Suprapubic skin (tissue), 4 donors: ENCODE data around the gene HOXB4. TPM values are rescaled to one million over a fixed set of nuclear protein-coding genes. Genes with fewer than 3 reads are reported as not detected.

ENCODE experiments used
- DNase-seq, 2 donors: peaks; one replicate each; pipeline ENCODE4 v3.0.0-alpha.2; 2019; ENCODE audit warnings: low spot score in 2 of 2
- H3K27ac ChIP-seq: fragments of 200-600 bp; sonication (generic); one replicate; pipeline ENCODE4 v1.5.1; 2019
- H3K27me3 ChIP-seq: fragments of 200-600 bp; sonication (generic); one replicate; pipeline ENCODE4 v1.5.1; 2019
- H3K36me3 ChIP-seq: fragments of 200-600 bp; sonication (generic); one replicate; pipeline ENCODE4 v1.5.1; 2019
- H3K4me1 ChIP-seq: fragments of 200-600 bp; sonication (generic); one replicate; pipeline ENCODE4 v1.5.1; 2019
- H3K4me3 ChIP-seq: fragments of 200-600 bp; sonication (generic); one replicate; pipeline ENCODE4 v1.5.1; 2019; ENCODE audit warnings: mild to moderate bottlenecking
- H3K9me3 ChIP-seq: fragments of 200-600 bp; sonication (generic); one replicate; pipeline ENCODE4 v1.5.1; 2019
- CTCF ChIP-seq, 2 donors: fragments of 200-600 bp in 1 of 2; fragments of 450-650 bp in 1 of 2; sonication (generic) in 1 of 2; IDR thresholded peaks; one replicate each; pipeline ENCODE4 v1.5.1; 2016 to 2019; ENCODE audit warnings: antibody characterized with exemption in 2 of 2, mild to moderate bottlenecking in 1 of 2, moderate library complexity in 1 of 2
- EP300 ChIP-seq: sonication (generic); formaldehyde crosslinking; IDR thresholded peaks from one replicate; pipeline ENCODE4 v1.6.1; 2017; ENCODE audit warnings: antibody characterized with exemption
- POLR2A ChIP-seq, 2 donors: fragments of 450-650 bp; IDR thresholded peaks; one replicate each; pipeline ENCODE4 v1.6.1; 2017; ENCODE audit warnings: antibody characterized with exemption in 2 of 2, mild to moderate bottlenecking in 2 of 2, moderate library complexity in 2 of 2
- POLR2AphosphoS5 ChIP-seq, 3 donors: sonication (generic); formaldehyde crosslinking; IDR thresholded peaks; one replicate each; pipeline ENCODE4 v1.6.1; 2017; ENCODE audit warnings: antibody characterized with exemption in 3 of 3
- whole genome bisulfite sequencing: methylation state at CpG from one replicate; pipeline ENCODE4 v1.1.5; 2018; 5-methylcytosine and 5-hydroxymethylcytosine counted together
- total RNA-seq, 4 donors: library from RNA; depleted of rRNA; stranded (reverse); fragments of >200 nt; gene quantifications; one replicate each; pipeline ENCODE4 v1.1.0, GENCODE V29; 2016

Gene HOXB4
- total RNA-seq, 4 donors from 2014 or later = 0.42 to 3.5 (median 1.0) TPM

DNA sequence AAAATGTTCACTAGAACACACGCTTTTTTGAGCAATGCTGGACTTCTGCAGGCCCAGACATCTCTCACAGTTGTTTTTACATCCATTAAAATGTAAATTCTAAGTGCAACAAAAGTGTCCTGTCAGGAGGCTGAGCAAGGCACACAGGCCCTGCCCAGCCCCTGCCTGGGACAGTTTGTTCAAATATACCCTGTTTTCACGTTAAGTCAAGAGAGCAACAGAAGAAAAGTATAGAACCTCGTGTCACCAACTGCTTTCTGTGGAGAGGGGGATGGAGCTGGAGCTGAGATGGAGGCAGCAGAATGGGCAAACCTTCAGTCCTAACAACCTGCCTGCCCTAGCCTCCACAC, 28.9 kb downstream of the HOXB4 start:
- WGBS = 71% methylated on average over 3 of the region's 3 CpGs
- no peaks in the 10 kb centered on the region for H3K9me3 ChIP-seq
- H3K4me3 ChIP-seq = no peak overlapping the region
- H3K27ac ChIP-seq = no peak overlapping the region
- DNase-seq = no peak
- peaks cover 63% of the 10 kb centered on the region for H3K4me1 ChIP-seq
- peaks cover 16% of the 10 kb centered on the region for H3K36me3 ChIP-seq
- TF ChIP-seq POLR2AphosphoS5 (IDR thresholded peaks at IDR 0.05) (no peak), POLR2A (IDR thresholded peaks at IDR 0.05) (no peak), EP300 (no peak), CTCF (IDR thresholded peaks at IDR 0.05) (no peak)
- H3K27me3 ChIP-seq = no peaks in the 10 kb centered on the region

- Histone ChIP-seq H3K4me3 (peak overlapping the region; percentile 34), H3K27me3 (no peaks in the 10 kb centered on the region)
These were observed 29.4 kb downstream of the HOXB4 start for GRCh38 chr17:48548523-48549280.

DNA sequence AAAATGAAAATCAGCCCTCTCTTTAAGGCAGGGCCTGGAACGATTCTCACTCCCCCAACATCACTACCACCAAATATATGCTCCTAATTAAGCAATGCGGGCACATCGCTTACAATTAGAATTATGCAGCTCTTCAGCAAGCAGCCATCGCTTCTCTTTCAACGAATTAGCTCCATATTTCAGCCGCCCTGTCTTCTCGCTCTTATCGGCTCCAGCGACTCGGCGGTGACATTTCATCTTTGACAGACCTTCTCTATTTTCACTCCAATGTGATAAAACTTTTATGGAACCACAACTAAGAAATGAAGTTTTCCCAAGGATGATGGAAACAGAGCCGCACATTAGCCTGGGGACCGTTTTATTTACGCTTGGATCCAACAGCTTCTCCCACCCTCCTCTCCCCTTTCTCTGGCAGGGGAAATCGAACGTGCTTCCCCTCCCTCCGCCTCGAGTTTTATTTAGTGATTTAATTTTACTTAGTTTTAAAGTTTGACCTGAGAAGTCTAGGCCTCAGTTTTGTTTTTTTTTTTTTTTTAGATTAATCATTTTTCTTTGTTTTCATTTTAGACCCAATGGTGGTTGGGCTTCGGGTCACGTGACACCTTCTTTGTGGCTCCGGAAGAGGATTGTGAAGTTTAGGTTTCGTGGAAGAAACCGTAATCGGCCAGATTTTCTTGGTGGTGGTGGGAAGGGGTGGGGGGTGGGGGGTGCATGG, 30.2 kb downstream of the HOXB4 start:
- peak overlapping the region; percentile 80 for H3K27ac ChIP-seq
- H3K4me3 ChIP-seq = peak overlapping the region; percentile 34
- peaks cover 16% of the 10 kb centered on the region for H3K36me3 ChIP-seq

More at GRCh38 chr17:48548523-48549280, 29.4 kb downstream of the HOXB4 start:
- Histone ChIP-seq H3K36me3 (peaks cover 16% of the 10 kb centered on the region), H3K27ac (peak overlapping the region; percentile 80), H3K9me3 (no peaks in the 10 kb centered on the region), H3K4me1 (peaks cover 58% of the 10 kb centered on the region)
- DNase-seq = no peak
- TF ChIP-seq POLR2A (IDR thresholded peaks at IDR 0.05) (no peak), EP300 (no peak), CTCF (IDR thresholded peaks at IDR 0.05) (no peak), POLR2AphosphoS5 (IDR thresholded peaks at IDR 0.05) (no peak)
- WGBS = 75% methylated on average over 6 of the region's 6 CpGs

GRCh38 chr17:48546924-48547807, 31.0 kb downstream of the HOXB4 start:
- Histone ChIP-seq H3K9me3 (no peaks in the 10 kb centered on the region), H3K27me3 (peaks cover 4% of the 10 kb centered on the region), H3K36me3 (peaks cover 15% of the 10 kb centered on the region), H3K4me3 (peak overlapping the region; percentile 34), H3K4me1 (peaks cover 60% of the 10 kb centered on the region), H3K27ac (peak overlapping the region; percentile 80)
- 12% methylated on average over 10 of the region's 10 CpGs for WGBS
- TF ChIP-seq POLR2AphosphoS5 (IDR thresholded peaks at IDR 0.05) = no peak
- no peak for DNase-seq

More for the DNA sequence above, 30.2 kb downstream of the HOXB4 start:
- Histone ChIP-seq H3K9me3 (no peaks in the 10 kb centered on the region), H3K4me1 (peaks cover 56% of the 10 kb centered on the region), H3K27me3 (peaks cover 4% of the 10 kb centered on the region)
- TF ChIP-seq CTCF (IDR thresholded peaks at IDR 0.05) (no peak), POLR2AphosphoS5 (IDR thresholded peaks at IDR 0.05) (no peak), POLR2A (IDR thresholded peaks at IDR 0.05) (no peak), EP300 (no peak)
- 56% methylated on average over 24 of the region's 24 CpGs for whole genome bisulfite sequencing
- DNase-seq = no peak

- WGBS = 48% methylated on average over 10 of the region's 10 CpGs
- Histone ChIP-seq H3K9me3 (no peaks in the 10 kb centered on the region), H3K27me3 (peaks cover 4% of the 10 kb centered on the region), H3K4me1 (peaks cover 63% of the 10 kb centered on the region), H3K36me3 (peaks cover 7% of the 10 kb centered on the region), H3K4me3 (peak overlapping the region; percentile 34), H3K27ac (peak overlapping the region; percentile 80)
- TF ChIP-seq EP300 (no peak), POLR2A (IDR thresholded peaks at IDR 0.05) (no peak), CTCF (IDR thresholded peaks at IDR 0.05) (no peak), POLR2AphosphoS5 (IDR thresholded peaks at IDR 0.05) (no peak)
- no peak for DNase-seq
These were observed 31.8 kb downstream of the HOXB4 start for GRCh38 chr17:48546137-48546923.
